GM21367 (cell line): ENCODE results near the gene MAPKAPK3.

Source experiments
- ATAC-seq: cut with Tn5 transposase; IDR thresholded peaks from one replicate; pipeline ENCODE4 v1.9.1; 2021; ENCODE audit not compliant: unreplicated experiment

MAPKAPK3 gene

GRCh38 chr3:50617096-50617791 is at the start of gene MAPKAPK3:
MAPKAPK3 (plus strand) TSS chr3:50617151; CDS start chr3:50617566, 415 bp downstream.
- ATAC-seq: no peak

GRCh38 chr3:50567386-50568167 is 49.4 kb upstream of the MAPKAPK3 start, which contains the start of gene C3orf18:
C3orf18 (minus strand) TSS chr3:50567747; CDS start chr3:50565699, 2,048 bp downstream.
- peak; percentile 80 for ATAC-seq

GRCh38 chr3:50568947-50569749 is 47.8 kb upstream of the MAPKAPK3 start, which contains the start of gene HEMK1:
HEMK1 (plus strand) TSS chr3:50569522; CDS start chr3:50571105, 1,583 bp downstream.
- ATAC-seq: peak; percentile 50

DNA sequence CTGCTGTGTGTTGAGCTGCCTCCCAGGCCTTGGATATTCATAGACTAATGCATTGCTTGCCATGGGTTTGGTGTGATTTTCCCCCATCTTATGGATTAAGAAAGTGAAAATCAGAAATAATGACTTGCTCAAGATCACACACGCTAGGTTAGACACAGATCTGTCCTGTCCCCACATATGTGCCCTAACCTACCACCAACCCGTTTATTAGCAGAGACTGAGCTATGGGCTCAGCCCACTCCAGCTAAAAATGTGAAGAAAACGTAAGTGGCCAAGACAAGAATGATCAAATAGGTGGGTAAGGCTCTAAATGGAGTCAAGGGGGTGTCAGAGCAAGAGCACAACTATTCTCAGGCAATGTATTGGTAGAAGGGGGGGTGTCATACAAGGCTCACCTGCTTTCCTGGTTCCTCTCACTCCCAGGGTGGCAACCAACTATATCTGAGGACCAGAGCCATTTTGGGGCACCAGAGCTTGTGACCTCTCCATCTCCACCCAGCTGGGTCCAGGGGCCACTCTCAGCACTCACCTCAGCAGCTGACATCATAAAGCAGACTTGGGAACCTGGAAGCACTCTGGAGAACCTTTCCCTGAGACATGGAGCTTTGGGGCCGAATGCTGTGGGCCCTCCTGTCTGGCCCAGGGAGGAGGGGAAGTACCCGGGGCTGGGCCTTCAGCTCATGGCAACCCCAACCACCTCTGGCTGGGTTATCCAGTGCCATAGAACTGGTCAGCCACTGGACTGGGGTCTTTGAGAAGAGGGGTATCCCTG is 46.3 kb upstream of the MAPKAPK3 start:
- no peak for ATAC-seq

DNA sequence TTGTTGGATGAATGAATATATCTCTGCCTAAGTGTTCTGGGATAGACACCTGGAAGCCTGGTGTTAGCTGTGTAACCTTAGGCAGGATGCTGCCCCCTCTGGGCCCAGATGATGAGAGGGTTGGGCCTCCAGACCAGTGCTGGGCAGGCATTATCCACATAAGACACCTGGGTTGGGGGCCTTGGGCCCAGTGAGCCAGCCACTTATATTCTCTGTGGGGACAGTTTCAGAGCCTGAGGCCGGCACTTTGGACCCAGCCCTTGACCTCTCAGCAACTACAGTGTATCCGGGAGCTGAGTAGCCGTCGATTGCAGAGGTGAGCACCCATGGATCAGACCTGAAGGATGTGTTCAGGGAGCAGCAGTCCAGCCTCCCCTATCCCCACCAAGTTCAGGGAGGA is 45.5 kb upstream of the MAPKAPK3 start:
- ATAC-seq: no peak

GRCh38 chr3:50572158-50572557 is 44.8 kb upstream of the MAPKAPK3 start:
- no peak for ATAC-seq

DNA sequence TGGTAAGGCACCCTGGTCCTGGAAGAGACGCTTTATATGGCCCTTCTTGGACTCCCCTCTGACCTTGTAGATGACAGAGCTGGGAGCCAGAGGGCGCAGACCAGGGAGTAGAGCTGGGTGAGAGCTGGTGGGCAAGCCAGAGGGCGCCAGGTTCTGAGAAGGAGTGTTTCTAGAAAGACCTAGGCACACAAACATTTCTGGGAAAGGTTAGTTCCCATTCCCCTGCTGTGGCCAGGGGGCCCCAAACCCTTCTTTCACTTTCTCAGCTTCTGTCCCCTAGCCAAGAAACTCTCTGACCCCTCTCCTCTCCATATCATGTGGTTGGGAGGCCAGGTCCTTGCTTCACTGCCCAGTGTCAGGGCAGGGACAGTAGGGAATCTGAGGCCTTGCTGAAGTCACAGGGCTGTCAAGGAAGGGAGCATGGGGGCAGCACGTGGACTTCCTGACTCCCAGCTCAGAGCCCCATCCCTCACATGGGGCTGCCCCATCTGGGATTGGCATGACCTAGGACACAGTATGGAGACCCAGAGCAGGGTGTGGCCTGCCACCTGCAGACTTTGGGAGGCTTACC is 44.1 kb upstream of the MAPKAPK3 start:
- ATAC-seq: no peak

DNA sequence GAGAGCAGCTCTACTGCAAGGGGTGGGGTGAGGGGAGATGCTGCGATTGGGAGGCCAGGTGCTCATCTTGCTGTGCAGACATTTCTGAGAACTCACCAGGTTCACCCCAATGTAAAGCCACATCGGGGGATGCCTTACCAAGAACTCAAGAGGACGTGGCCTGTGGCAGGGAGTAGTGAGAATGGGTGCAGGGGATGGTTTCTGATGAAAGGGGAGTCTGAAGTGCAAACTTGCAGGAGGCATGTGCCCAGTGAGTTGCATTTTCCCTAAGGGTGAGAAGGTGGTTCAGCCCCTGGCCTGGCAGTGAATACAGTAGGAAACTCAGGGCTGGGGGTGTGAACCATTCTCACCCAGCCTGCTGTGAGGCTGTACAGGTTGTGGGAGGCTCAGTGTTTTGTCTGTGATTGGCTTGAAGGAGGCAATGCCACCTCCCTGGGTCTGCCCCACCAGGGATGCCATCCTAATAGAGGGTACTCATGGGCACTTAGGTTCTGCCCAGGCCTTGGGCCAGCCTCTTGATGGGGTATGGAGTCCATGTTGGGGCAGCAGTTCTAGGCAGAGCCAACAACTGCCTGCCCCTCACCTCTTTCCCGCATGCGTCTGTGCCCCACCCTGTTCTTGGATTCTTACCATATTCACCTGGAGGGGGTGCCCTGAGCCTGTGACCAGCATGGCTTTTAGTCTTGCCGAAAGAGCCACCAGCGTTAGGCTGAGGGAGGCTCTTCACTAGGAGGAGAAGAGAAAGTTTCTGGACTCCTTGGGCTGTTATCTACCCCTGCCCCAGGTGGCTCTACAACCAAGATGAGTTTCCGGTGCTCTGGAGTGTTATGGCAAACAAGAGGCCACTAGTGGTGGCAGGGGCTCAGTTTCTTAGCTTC is 43.1 kb upstream of the MAPKAPK3 start:
- ATAC-seq: no peak

DNA sequence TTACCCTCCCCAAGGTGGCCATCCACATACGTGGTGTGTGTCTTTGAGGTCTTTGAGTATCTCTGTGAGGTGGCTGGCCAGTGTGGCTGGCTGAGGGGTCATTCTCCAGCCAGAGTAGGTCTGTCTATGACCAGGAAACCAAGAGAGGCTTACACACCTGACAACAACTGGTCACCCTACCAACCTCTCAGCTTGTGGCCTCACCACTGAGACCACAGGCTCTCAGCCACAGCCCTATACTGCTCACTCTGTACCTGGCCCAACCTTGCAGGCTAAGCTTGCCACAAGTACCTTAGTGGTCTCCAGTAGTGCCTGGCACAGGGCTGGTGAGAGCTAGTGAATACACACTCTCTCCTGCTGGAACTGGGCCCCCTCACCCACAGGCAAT is 42.5 kb upstream of the MAPKAPK3 start:
- ATAC-seq: no peak

DNA sequence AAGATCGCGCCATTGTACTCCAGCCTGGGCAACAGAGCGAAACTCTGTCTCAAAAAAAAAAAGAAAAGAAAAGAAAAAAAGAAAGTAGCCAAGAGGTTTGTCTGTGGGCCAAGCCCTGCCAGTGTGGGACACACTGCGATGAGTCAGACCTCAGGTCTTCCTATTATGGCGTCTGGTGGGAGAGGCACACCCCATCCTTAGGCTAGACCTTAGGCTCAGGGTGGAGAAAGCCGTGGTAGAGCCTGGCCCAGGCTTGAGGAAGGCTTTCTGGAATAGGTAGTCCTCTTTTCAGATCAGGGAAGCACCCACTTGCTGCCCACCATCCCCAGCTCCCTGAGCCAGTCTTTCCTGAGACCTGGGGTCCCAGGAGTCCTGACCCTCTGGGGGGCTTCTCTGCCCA is 41.6 kb upstream of the MAPKAPK3 start:
- no peak for ATAC-seq

DNA sequence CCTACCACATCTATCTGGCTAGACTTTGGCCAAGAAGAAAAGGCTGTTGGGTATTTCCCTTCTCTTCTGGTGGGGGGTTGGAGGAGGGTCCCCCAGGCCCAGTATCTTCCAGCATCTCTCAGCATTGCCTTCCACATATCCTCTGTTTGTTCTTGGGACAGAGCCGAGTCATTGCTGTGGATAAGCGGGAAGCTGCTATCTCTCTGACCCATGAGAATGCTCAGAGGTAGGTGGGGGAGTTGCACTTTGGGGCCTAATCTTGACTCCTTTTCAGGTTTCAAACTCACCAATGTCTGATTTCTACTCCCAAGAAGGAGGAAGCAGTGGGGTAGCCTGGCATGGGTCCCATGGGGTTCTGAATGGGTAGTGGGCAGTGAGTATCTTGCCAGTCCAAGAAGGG is 39.6 kb upstream of the MAPKAPK3 start:
- ATAC-seq: no peak

DNA sequence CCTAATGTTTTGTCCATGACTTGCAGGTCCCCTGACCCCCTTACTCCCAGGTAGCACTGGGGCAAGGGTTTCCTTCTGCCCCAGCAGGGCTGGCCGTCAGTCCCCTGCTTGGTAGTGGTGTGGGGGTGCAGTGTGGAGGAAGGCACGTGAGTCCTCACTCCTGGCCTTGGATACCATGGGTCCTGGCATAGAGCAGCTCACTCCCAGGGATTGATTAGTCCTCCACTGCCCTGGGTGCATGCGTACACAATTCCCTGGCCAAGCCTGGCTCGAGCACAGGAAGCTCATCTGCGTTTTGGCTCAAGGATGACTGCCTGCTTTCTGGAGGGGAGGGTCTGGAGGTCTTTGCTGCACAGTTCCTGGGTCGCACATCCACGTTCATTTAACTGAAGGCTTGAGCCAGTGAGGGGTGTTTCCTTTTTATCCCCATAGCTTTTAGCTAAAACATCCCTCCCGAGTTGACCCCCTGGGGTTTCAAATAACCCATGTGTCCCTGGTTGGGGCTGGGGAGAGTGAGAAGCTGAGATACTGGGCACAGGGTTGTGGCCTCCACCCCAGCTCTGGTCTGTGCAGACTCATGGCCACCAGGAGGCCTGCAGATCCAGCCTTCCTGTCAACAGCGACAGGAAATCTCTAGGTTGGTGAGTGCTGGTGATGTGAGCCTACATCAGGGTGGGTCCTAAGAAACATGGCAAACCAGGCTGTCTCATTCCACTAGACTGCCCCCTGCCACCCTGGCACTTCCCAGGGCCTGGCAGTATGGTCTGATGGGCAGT is 36.1 kb upstream of the MAPKAPK3 start:
- no peak for ATAC-seq

GRCh38 chr3:50581459-50581842 is 35.5 kb upstream of the MAPKAPK3 start:
- ATAC-seq: no peak

GRCh38 chr3:50582083-50582482 is 34.9 kb upstream of the MAPKAPK3 start:
- ATAC-seq: no peak

GRCh38 chr3:50583897-50584296 is 33.1 kb upstream of the MAPKAPK3 start:
- no peak for ATAC-seq

GRCh38 chr3:50584391-50584790 is 32.6 kb upstream of the MAPKAPK3 start:
- no peak for ATAC-seq

GRCh38 chr3:50585919-50586762 is 30.8 kb upstream of the MAPKAPK3 start:
- ATAC-seq: no peak

DNA sequence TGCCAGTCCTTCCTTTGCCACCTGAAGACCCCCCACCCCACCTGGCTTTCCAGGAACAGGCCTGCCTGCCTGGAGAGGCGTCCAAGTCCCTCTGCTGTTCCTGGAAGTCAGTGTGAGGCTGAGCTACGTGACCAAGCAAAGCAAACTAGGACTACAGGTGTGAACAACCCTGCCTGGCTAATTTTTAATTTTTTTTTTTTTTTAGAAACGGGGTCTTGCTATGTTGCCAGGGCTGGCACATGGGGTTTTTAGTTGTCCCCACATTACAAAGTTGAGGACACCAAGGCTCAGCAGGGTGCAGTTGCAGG is 30.2 kb upstream of the MAPKAPK3 start:
- ATAC-seq: no peak
